ENCODE measurements around the gene MED27. TPM values are rescaled to one million over a fixed set of nuclear protein-coding genes. Genes with fewer than 3 reads are reported as not detected.

MED27 gene
- total RNA-seq, 1 experiment from 2014 or later = 38.4 TPM

DNA sequence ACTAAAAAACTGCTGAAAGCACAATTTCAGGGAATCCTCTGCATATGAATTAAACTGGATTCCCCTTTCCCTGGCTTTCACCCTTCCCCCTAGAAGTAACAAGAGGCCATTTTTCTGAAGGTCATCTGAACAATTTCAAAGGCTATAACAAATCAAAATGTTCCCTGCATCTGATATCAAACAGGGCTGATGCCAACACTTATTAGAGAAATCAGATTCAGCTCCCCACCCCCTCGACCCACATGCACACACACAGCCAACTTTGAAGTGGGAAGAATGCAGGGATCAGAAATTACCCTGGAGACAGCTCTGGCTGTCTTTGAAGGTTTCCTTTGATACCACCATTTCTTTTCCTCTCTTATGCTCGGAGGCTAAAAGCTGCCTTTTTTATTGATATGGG lies 190.7 kb downstream of the MED27 start:
- Histone ChIP-seq H3K9ac (ENCODE audit: low read length) (no peak overlapping the region), H3K36me3 (ENCODE audit: low read depth, low read length) (no peaks in the 10 kb centered on the region), H3K4me2 (ENCODE audit: low read length) (no peak overlapping the region), H3K27me3 (ENCODE audit: low read length) (no peaks in the 10 kb centered on the region), H3K4me3 (ENCODE audit: low read length) (no peak overlapping the region), H2AFZ (ENCODE audit: low read length) (no peak overlapping the region), H4K20me1 (ENCODE audit: low read length) (no peaks in the 10 kb centered on the region), H3F3A (ENCODE audit: low read length, unreplicated experiment) (no peaks in the 10 kb centered on the region), H3K4me1 (ENCODE audit: insufficient read depth, low read length) (0 out of 2 replicates have a peak, but pooled peaks cover 5% of the 10 kb centered on the region), H3K9me2 (replicated peaks; ENCODE audit: low read length) (no peaks in the 10 kb centered on the region), H3K79me2 (ENCODE audit: low read length) (no peaks in the 10 kb centered on the region), H3K9me3 (ENCODE audit: low read length) (no peaks in the 10 kb centered on the region), H3K27ac (ENCODE audit: low read length) (no peak overlapping the region)
- no peak for ATAC-seq
- BruUV-seq (replicated peaks) = no TSS peak
- intact Hi-C loops (cut with micrococcal nuclease) = no loop called here
- CTCF ChIA-PET = no interaction called here
- POLR2A ChIA-PET (ENCODE audit: unreplicated experiment) = no interaction called here
- no peak for DNase-seq
- no peak for TF ChIP-seq EZH2phosphoT487 (IDR thresholded peaks at IDR 0.05; ENCODE audit: borderline replicate concordance, low read length)
- no peak for TF ChIP-seq EZH2 (IDR thresholded peaks at IDR 0.05; ENCODE audit: low read length, unreplicated experiment)
- TF ChIP-seq, protein P1, sequence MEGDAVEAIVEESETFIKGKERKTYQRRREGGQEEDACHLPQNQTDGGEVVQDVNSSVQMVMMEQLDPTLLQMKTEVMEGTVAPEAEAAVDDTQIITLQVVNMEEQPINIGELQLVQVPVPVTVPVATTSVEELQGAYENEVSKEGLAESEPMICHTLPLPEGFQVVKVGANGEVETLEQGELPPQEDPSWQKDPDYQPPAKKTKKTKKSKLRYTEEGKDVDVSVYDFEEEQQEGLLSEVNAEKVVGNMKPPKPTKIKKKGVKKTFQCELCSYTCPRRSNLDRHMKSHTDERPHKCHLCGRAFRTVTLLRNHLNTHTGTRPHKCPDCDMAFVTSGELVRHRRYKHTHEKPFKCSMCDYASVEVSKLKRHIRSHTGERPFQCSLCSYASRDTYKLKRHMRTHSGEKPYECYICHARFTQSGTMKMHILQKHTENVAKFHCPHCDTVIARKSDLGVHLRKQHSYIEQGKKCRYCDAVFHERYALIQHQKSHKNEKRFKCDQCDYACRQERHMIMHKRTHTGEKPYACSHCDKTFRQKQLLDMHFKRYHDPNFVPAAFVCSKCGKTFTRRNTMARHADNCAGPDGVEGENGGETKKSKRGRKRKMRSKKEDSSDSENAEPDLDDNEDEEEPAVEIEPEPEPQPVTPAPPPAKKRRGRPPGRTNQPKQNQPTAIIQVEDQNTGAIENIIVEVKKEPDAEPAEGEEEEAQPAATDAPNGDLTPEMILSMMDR (conservative IDR thresholded peaks at IDR 0.05; ENCODE audit: low read depth, low read length) = no peak

DNA sequence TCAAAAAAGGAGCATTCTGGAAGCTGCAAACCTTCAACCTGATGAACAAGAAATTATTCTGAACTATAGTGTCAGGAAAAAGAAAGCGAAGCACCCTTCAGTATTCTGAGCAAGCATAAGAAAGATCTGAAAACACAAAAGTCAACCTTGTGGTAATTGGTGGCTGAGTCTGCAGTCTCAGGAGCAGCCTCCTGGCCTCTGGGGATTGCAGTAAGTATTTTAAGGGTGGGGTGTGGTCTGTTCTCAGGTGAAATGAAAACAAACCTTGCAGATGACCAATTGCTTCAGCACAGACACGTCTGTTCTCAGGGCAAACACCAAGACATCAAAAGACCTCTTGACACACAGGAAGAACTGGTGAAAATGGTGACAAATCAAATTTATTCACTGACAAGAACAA lies 192.0 kb downstream of the MED27 start:
- ATAC-seq (no peak), DNase-seq (no peak)
- H3K4me3 ChIP-seq (ENCODE audit: low read length) = no peak overlapping the region
- intact Hi-C loops (cut with micrococcal nuclease) = no loop called here
- no peak overlapping the region for H3K9ac ChIP-seq (ENCODE audit: low read length)
- H3K4me2 ChIP-seq (ENCODE audit: low read length) = no peak overlapping the region
- no peaks in the 10 kb centered on the region for H3K36me3 ChIP-seq (ENCODE audit: low read depth, low read length)
- POLR2A ChIA-PET (ENCODE audit: unreplicated experiment) = no interaction called here
- TF ChIP-seq EZH2 (IDR thresholded peaks at IDR 0.05; ENCODE audit: low read length, unreplicated experiment) (no peak), EZH2phosphoT487 (IDR thresholded peaks at IDR 0.05; ENCODE audit: borderline replicate concordance, low read length) (no peak)
- TF ChIP-seq, protein P1 (conservative IDR thresholded peaks at IDR 0.05; ENCODE audit: low read depth, low read length) = no peak
- H3K9me3 ChIP-seq (ENCODE audit: low read length) = no peaks in the 10 kb centered on the region
- no peak overlapping the region for H3K27ac ChIP-seq (ENCODE audit: low read length)
- BruUV-seq (replicated peaks) = no TSS peak
- H3K79me2 ChIP-seq (ENCODE audit: low read length) = no peaks in the 10 kb centered on the region
- no peaks in the 10 kb centered on the region for H3F3A ChIP-seq (ENCODE audit: low read length, unreplicated experiment)
- H4K20me1 ChIP-seq (ENCODE audit: low read length) = no peaks in the 10 kb centered on the region
- CTCF ChIA-PET = interaction anchor here (0.5 kb wide), 1 partner anchor 370 kb away, joined by 5 read pairs; no protein-coding TSS in a partner anchor
- 0 out of 2 replicates have a peak, but pooled peaks cover 4% of the 10 kb centered on the region for H3K4me1 ChIP-seq (ENCODE audit: insufficient read depth, low read length)
- H3K9me2 ChIP-seq (replicated peaks; ENCODE audit: low read length) = no peaks in the 10 kb centered on the region
- H2AFZ ChIP-seq (ENCODE audit: low read length) = no peak overlapping the region
- no peaks in the 10 kb centered on the region for H3K27me3 ChIP-seq (ENCODE audit: low read length)

DNA sequence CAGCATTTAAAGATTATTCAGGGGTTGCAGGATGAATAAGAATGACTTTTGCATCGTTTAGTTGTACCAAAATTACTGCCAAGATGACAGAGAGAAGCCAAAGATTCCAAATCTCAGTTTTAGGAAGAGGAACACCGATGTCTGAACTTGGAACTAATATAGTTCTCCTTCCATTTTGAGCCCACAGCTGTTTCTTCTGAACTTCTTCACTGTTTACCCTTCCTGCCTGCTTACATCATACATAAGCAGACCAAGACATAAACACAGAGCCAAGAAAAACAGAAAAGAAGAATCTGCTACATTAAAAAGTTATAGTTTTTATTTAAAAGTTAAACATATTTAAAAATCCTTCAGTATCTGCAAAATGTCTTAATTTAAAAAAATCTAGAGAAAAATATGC lies 192.8 kb downstream of the MED27 start:
- Histone ChIP-seq H2AFZ (ENCODE audit: low read length) (no peak overlapping the region), H3K36me3 (ENCODE audit: low read depth, low read length) (no peaks in the 10 kb centered on the region), H3K27me3 (ENCODE audit: low read length) (no peaks in the 10 kb centered on the region), H3K4me3 (ENCODE audit: low read length) (no peak overlapping the region), H3K4me2 (ENCODE audit: low read length) (no peak overlapping the region), H3F3A (ENCODE audit: low read length, unreplicated experiment) (no peaks in the 10 kb centered on the region), H3K27ac (ENCODE audit: low read length) (no peak overlapping the region), H3K9ac (ENCODE audit: low read length) (no peak overlapping the region), H3K4me1 (ENCODE audit: insufficient read depth, low read length) (no peaks in the 10 kb centered on the region), H4K20me1 (ENCODE audit: low read length) (no peaks in the 10 kb centered on the region), H3K9me3 (ENCODE audit: low read length) (no peaks in the 10 kb centered on the region), H3K9me2 (replicated peaks; ENCODE audit: low read length) (no peaks in the 10 kb centered on the region), H3K79me2 (ENCODE audit: low read length) (no peaks in the 10 kb centered on the region)
- ATAC-seq (no peak), DNase-seq (no peak)
- ChIA-PET CTCF (no interaction called here), POLR2A (ENCODE audit: unreplicated experiment) (no interaction called here)
- no peak for TF ChIP-seq EZH2phosphoT487 (IDR thresholded peaks at IDR 0.05; ENCODE audit: borderline replicate concordance, low read length)
- TF ChIP-seq EZH2 (IDR thresholded peaks at IDR 0.05; ENCODE audit: low read length, unreplicated experiment) = no peak
- TF ChIP-seq, protein P1 (conservative IDR thresholded peaks at IDR 0.05; ENCODE audit: low read depth, low read length) = no peak
- no TSS peak for BruUV-seq (replicated peaks)
- intact Hi-C loops (cut with micrococcal nuclease) = no loop called here
